A172 (cell line): ENCODE results near the gene OTOF. TPM values are rescaled to one million over a fixed set of nuclear protein-coding genes. Genes with fewer than 3 reads are reported as not detected.
"Not testable (repeated sequence)": the region's sequence is repeated elsewhere in the genome, so short reads cannot be mapped to it uniquely, and the experiment has no call there.

Source experiments
- DNase-seq: peaks from one replicate; pipeline ENCODE4 v3.0.0-alpha.2; 2015; ENCODE audit warnings: low spot score
- total RNA-seq: library from RNA; depleted of rRNA; stranded (reverse); fragments of >200 nt; shearing (Covaris generic); gene quantifications from 2 replicates; pipeline ENCODE4 v1.2.3, GENCODE V29; 2014

OTOF gene
- total RNA-seq, 1 experiment from 2014 or later, result 2.1 TPM

DNA sequence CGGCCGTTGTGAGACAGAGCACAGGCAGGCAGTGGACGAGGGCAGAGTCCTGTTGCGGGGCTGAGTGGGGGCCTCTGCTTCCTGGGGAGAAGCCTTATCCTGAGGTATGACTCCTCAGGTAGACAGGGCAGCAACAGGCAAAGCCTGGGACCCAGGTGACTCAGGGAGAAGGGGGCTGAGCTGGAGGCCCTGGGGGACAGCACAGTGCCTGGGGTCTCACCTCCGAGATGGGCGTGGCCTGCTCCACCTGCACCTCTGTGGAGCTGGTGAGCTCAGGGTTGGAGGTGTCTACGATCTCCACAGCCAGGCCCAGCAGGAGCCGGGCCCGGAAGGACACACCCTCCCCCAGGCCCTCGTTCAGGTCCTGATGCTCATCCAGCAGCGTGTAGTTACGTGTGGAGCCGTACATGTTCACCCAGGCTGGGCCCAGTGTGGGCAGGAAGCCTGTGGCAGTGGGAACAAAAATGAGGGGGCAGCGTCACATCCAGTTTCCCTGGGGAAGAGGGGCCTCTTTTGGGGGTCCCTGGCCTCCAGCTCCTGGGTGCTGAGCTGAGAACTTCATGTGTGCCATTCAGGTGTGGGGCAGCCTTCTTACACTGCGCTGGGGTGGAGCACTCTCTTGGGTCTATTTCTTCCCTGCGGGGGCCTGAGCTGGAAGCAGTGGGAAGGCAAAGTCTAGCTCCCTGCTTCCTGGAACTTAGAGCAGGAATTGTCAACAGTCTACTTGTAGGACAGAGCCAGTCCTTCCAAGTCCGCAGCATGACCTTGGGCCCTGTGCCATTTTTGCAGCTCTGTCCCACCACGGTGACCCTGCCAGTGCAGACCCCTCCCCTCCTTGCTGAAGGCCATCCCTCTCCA lies 2.9 kb upstream of the OTOF start:
- no peak for DNase-seq

DNA sequence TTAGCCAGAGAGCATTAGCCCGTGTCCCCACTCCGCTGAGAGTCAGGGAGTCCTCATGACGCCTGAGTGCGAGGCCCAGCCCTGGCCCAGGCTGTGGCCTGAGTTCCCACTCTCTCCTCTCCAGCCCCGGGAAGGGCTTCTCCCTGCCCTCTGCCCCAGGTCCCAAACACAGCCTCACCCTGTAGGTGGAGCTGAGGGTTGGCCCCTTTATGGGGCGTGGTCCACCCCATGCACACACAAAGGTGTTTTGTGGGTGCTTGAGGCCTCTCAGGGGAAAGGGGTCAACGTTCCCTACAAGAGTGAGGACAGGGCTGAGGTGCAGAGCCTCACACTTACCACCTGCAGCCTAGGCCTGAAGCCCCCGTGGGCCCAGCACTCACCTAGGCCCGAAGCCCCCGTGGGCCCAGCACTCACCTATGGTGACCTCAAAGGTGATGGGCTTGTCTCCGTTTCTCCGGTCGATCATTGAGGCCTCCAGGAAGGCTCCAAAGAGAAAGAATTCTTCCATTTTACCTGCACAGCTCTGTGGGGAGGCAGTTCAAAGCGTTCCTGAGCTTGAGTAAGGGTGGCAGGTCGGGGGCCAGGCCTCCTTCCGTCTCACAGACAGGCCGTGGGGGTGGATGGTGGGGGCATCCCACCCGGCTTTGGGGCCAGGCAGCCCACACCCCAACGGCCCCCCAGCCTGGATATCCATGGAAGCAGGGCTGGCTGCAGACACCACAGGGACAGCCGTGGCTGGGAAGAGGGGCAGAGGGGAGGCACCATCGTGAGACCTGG lies 2.1 kb upstream of the OTOF start:
- no peak for DNase-seq

DNA sequence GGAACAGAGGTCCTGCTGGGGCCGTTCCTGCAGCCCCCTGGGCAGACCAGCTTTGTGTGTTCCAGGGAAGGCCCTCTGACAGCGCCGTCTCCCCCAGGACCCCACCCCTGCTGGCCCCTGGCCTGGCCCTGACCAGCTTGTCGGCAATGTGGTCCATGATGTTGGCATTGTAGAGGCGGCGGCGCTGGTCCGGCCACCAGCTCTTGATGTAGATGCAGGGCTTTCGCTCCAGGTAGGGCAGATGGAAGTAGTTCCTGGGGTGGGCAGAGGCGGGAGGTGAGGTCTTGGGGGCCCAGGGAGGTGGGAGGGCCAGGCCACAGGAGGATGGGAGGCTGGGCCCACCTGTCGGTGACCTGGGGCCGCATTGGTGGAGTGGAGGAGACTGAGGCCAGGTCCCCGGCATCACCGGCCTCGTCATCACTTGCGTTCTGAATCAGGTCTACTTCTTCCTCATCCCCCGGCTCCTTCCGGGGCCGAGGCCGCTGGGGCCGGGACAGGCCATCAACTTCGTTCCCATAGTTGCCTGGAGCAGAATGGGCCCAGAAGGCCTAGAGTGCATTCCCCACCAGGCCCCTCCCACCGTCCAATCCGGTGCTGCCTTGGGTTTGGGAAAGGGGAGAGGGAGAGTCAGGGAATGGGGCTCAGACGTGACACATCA lies 1.3 kb upstream of the OTOF start:
- no peak for DNase-seq

DNA sequence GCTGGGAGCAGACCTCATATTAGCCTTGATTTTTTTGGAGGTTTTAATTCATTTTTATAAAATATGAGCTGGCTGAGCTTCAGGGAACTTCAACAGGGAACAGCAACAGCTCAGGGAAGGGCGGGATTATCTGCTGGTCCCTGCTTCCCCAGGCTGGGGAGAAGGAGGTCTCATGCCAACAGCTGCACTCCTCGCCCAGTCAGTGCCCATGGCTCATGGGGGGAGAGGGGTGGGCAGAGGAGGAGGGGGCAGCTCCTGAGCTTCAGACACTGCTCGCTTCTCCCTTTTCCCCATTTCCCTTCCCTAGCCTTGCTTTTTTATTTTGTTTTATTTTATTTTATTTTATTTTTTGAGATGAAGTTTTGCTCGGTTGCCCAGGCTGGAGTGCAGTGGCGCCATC lies 442 bp upstream of the OTOF start:
- DNase-seq, result no peak

DNA sequence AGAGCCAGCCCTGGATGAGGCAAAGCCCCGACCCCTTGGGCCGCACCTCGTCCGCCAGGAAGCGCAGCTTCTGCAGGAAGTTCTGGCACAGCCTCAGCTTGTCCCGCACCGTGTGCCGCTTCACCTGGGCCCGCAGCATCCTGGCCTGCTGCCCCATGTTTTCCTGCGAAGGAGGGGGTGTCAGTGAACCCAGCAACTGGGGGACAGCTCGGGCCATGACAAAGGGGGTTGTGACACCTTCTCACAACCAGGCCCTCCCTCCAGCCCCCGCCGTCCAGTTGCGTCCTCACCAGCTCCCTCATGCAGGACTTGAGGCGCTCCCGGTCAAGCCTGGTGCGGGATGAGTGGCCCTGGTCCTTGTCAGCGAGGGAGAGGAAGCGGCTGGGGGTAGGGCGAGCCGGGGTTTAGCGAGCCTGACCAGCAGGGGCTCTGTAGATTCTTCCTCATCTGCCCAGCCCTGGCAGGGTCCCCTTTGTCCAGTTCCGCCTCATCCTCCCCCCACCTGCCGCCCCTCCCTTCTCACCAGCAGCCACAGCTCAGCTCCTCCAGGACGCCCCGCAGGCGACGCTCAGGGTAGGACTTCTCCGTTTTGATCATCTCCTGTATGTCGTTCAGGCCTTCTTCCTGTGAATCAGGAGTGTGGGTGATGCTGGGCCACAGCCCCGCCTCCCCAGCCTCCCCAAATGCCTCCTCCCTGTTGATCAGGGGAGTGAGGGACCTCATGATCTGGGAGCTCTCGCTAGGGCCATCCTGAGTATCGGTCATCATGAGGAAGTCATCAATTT lies 606 bp downstream of the OTOF start:
- DNase-seq, result no peak

DNA sequence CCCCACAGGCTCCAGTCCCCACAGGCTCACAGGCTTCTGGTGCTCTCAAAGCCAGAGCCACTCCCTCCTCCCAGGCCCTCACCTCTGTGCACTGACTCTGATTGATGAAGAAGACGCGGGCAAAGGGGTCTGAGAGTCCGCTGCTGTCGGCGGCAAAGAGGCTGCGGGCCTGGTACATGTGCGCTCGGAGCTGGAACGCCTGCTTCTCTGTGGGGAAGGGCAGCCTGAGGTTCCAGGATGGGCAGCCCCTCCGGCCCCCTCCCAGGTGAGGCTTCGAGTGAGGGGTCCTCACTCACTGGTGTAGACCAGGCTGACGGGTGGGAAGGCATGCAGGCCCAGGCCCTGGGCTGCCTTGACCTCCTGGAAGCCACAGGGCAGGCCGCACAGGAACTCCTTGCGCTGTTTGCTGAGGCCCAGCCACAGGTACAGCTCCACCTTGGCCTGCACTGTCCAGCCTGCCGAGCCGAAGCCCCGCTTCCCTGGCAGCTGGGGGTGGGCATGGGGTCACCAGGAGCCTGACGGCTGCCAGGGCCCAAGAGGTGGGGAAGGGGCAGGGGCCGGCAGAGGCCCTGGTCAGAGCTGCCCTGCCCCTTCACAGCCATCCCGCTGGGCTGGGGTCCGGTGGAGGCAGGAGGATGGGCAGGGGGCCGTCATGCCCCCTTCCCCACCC lies 2.0 kb downstream of the OTOF start:
- no peak for DNase-seq

DNA sequence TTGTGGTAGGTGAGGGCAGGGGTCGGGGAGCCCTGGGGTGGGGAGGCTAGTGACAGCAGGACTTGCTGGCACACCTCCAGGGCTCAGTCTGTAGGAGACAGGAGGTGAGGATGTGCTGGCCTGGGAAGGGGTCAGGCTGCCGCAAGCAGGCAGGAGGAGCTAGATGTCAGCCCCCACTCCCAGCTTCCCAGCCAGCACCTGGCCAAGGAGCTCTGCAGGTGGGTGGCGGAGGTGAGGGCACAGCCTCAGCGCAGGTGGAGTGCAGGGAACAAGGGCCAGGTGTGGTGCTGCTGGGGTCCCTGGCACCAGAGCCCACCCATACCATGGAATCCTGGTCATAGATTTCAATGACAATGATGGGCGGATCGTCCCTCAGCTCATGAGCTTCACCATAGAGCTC lies 2.9 kb downstream of the OTOF start:
- no peak for DNase-seq

DNA sequence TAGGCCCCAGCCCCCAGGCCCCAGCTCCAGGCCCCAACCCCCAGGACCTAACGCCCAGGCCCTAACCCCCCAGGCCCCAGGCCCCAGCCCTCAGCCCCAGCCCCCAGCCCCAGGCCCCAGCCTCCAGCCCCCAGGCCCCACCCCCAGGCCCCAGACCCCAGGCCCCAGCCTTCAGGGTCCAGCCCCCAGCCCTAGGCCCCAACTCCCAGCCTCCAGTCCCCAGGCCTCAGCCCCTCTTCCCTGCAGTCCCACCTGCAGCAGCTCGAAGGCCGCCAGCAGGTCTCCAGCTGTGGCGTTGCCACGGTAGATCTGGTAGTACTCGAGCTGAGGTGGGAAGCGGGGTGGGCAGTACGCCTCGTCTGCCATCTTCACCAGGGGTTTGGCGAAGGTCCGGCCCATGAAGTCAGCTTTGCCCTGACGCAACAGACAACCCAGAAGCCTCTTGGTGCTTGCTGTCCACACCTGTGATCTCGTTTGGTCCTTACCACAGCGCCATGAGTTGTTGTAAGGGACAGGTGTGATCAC lies 3.6 kb downstream of the OTOF start:
- DNase-seq, result no peak

DNA sequence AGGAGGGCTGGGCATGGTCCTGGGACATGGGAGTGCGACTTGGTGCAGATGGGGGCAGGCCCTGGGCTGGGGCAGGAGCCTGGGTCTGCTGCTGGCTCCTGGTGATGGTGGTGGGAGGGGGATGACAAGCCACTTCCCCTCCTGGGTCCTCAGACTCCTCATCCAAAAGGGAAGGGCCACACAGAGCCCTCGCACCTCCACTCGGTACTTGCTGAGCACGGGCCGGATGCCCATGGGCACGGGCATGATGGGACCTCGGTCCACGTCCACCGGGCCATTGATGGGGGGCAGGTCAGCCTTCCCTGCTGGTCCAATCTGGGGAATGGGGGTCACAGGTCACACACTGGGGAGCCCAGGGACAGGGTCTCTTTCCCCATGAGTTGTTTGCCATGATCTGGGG lies 4.1 kb downstream of the OTOF start:
- no peak for DNase-seq

DNA sequence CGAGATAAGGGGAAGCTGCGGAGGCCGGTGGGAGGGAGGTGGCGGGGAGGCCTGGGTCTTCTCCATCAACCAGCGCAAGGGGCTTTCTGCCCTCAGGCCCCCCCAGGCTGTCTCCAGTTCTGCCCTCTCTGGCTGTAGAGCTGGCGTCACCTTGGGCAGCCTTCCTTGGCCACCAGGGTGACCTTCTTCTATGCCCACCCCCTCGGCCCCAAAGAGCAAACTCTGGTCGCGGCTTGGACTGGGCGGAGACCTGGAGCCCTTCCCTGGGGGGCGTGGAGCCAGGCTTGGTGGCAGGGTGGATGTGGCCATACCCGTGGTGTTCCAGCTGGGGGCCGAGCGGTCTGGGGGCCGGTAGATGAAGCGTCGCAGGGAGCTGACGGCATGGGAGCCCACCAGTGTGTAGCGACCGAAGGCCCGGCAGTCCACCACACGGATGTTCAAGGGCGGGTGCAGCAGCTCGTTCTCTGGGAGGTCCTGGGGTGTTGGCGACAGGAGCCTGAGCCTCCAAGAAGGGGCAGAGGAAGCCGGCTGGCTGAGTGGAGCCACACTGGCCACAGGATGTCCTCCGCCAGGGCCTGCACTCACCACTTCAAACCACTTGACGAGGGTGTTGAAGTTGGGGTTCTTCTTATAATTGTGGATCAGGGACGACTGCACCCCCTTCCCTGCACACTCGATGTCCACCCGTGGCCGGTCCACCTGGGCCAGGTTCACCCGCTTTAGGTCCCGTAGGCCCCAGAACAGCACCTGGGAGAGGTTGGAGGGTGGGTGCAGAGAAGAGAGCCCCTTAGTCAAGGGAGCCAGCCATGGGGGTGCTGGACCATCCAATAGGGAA lies 4.9 kb downstream of the OTOF start:
- no peak for DNase-seq

DNA sequence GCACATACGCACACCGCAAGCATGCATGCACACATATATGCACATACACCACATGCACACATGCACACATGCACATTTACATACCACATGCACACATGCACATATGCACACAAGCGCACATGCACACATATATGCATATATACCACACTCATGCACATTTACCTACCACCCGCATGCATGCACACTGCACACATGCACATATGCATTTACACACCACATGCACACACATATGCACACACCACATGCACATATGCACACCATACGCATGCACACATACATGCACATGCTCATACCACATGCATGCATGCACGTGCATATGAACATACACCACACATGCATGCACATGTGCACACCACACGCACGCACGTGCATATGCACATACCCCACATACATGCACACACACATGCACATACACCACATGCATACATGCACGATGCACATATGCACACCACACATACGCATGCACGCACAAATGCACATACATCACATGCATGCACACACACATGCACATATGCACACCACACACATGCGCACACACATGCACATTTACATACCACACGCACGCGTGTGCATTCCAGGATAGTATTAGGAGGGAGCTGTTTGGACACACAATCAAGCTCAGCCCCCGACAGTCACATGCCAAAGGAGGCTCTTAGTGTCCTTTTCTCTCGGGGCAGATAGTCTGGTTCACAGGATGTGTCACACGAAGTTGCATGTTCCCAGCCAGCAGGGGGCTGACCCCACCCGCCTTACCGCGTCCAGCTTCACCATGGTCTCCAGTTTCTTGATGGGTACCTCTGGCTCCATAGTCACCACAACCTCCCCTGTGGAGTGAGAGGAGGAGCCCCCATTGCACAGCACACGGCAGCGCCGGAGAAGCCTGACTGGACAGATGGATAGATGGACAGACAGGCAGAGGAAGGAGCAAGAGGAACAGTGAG lies 5.9 kb downstream of the OTOF start:
- DNase-seq, result no peak

DNA sequence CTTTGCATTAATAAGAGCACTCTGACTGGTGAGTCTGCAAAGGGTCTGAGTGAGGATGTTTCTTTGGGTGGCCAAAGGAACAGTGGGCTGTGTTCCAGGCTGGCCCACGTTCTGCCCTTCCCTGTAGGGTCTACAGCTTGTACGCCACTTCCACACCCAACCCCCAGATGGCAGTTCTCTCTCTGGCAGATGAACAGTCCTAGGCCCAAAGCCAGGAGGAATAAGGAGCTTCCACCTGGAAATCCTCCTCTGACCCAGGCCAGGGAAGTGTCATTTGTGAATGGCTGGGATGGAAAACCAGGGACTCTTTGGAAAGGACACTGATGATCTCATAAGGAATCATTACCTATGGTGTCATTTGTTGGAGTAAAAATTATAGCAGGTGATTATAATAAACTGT lies 6.6 kb downstream of the OTOF start:
- DNase-seq, result no peak

DNA sequence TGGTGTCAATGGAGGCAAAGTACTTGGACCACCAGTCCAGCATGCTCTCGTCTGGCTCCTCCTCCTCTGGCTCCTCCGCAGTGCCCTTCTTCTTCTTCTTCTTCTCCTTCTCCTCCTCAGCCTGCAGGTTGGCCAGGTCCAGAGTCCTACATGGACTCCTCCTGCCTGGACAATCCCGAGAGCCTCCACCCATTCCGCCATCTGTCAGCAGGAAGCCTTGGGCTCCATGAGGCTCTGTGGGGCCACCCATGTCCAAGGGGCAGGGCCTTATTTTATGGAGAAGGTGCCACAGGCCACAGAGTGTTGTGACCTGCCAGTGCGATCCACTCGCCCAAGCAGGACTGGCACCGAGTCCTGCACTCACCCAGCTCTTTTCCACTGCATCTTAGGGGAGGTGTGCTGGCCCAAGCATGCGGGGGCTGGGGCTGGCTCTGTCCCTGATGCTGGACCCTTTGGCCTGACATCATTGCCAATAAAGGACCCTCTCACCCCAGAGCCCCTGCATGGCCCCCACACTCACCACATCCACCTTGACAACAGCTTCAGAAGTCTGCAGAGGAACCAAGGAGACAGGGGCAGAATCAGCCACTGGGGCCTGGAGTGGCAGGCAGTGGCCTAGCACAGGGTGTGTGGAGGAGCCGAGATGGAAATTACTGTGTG lies 7.2 kb downstream of the OTOF start:
- DNase-seq, result no peak

DNA sequence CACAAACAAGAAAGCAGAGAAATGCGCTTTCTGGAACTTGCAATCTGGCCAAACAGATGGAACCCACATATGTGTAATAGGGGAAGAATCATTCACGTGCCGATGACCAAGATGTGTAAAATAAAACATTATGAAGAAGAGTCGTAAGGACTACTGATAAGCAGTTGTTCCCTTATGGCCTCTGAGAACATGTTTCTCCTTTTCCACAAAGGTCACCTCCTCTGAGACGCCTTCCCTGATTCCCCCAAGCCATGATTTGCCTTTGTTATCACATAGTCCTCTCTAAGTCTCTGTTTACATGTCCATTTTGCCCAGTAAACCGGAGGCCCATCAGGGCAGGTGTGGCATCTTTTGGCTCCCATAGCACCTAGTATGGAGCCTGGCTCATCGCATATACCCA lies 8.0 kb downstream of the OTOF start:
- no peak for DNase-seq

DNA sequence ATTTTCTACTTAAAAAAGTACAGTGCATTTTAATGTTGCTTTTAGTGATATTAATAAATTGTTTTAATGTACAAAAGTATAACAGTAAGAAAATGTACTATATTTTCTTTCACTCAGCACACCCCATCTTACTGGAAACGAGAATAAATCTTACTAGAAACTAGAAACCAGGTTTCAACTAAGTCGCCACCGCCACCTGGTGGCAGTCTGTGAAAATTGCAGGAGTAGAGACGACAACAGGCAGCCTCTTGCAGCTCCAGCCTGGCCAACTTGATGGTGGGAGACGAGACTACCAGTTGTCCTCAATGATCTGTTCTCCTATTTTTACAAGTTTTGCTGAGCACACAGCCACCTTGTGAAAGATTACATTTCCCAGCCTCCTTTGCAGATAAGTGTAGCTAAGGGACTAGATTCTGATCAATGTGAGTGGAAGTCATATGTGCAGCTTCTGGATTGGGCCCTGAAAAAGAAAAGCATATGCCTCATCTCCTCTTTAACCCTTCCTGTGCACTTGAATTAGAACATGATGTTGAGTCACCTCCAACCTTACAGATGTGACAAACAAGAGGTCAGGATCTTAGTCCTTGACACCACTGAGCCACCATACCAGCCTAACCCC lies 8.7 kb downstream of the OTOF start:
- DNase-seq, result peak; percentile 55

DNA sequence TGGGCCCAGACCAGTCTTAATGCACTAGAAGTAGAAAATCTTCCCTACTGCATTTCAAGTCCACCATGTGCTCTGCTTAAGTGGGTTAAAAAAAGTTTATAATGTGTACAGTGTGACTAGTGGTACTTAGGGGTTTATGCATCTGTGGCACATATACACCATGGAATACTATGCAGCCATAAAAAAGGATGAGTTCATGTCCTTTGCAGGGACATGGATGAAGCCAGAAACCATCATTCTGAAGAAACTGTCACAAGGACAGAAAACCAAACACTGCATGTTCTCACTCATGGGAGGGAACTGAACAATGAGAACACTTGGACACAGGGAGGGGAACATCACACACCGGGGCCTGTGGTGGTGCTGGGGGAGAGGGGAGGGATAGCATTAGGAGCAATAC lies 9.4 kb downstream of the OTOF start:
- DNase-seq, result not testable (repeated sequence)

DNA sequence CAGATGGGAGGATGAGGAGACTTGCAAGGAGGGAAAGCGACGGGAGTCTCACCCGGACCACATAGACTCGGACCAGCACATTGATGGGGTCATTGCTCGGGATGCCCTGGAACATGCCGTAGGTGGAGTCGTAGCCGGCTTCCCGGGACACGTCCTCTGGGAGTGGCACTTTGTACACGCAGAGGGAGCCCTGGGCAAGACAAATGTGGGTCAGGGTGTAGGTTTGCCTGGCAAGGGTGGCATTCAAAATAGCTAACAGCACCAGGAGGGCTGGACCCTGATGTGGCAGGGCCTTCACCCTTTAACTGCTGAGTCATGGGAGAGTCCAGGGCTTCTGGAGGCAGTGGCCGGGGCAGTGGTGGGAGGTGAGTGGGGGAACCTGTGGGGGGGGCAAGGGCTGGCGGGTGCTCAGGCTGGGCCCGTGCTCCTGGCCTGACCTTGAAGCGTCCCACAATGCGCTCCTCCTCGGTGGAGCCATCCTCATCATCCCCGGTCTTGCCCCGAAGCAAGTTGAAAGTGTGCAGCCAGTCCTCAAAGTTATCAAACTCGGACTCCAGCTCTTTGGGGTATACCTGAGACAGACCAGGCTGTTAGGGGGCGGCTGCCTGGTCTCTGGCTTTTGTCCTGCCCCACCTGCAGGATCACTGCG lies 11.1 kb downstream of the OTOF start:
- no peak for DNase-seq
